GM23338 (cell line): ENCODE results near the gene IER5. TPM values are rescaled to one million over a fixed set of nuclear protein-coding genes. Genes with fewer than 3 reads are reported as not detected.

Experiments used
- ATAC-seq: fragments of 200-7000 bp; cut with Tn5 transposase; 3 replicates; pipeline ENCODE4 v1.9.1; 2020
- DNase-seq: peaks from one replicate; pipeline ENCODE4 v3.0.0-alpha.2; 2015; ENCODE audit warnings: low spot score
- H2AFZ ChIP-seq: fragments of 200-600 bp; sonication (generic); 2 replicates; pipeline ENCODE4 v1.8.0; 2016; ENCODE audit warnings: antibody characterized with exemption, mild to moderate bottlenecking, moderate library complexity
- H3F3A ChIP-seq: fragments of 200-600 bp; sonication (generic); replicated peaks from 2 replicates; pipeline ENCODE4 v1.8.0; 2017; ENCODE audit warnings: antibody characterized with exemption, mixed run types, low read depth
- H3K27ac ChIP-seq: fragments of 200-600 bp; sonication (generic); 2 replicates; pipeline ENCODE4 v1.6.1; 2016; ENCODE audit warnings: low read depth
- H3K27me3 ChIP-seq: fragments of 200-600 bp; sonication (generic); 2 replicates; pipeline ENCODE4 v1.8.0; 2016; ENCODE audit warnings: mild to moderate bottlenecking, mixed run types, moderate library complexity; ENCODE audit not compliant: insufficient read depth
- H3K36me3 ChIP-seq: fragments of 200-600 bp; sonication (generic); 2 replicates; pipeline ENCODE4 v1.8.0; 2016; ENCODE audit warnings: mild to moderate bottlenecking; ENCODE audit not compliant: insufficient read depth
- H3K4me1 ChIP-seq: fragments of 200-600 bp; sonication (generic); 2 replicates; pipeline ENCODE4 v1.8.0; 2016; ENCODE audit warnings: mild to moderate bottlenecking, moderate library complexity; ENCODE audit not compliant: insufficient read depth
- H3K4me2 ChIP-seq: fragments of 200-600 bp; sonication (generic); 2 replicates; pipeline ENCODE4 v1.7.1; 2017; ENCODE audit warnings: mixed run types
- H3K4me3 ChIP-seq: fragments of 200-600 bp; sonication (generic); 2 replicates; pipeline ENCODE4 v1.6.1; 2016; ENCODE audit warnings: mixed run types
- H3K79me2 ChIP-seq: fragments of 200-600 bp; sonication (generic); replicated peaks from 2 replicates; pipeline ENCODE4 v1.8.0; 2017; ENCODE audit warnings: mild to moderate bottlenecking; ENCODE audit not compliant: insufficient read depth
- H3K9me2 ChIP-seq: fragments of 200-600 bp; sonication (generic); 2 replicates; pipeline ENCODE4 v1.8.0; 2017; ENCODE audit not compliant: insufficient read depth
- H4K20me1 ChIP-seq: fragments of 200-600 bp; sonication (generic); replicated peaks from 2 replicates; pipeline ENCODE4 v1.8.0; 2017; ENCODE audit warnings: mild to moderate bottlenecking; ENCODE audit not compliant: insufficient read depth
- H3K27ac Mint-ChIP-seq: 2 replicates; pipeline ENCODE4 v1.8.0; 2020; ENCODE audit warnings: inconsistent platforms, mild to moderate bottlenecking, moderate library complexity, mixed read lengths
- H3K27me3 Mint-ChIP-seq: 3 replicates; pipeline ENCODE4 v1.8.0; 2022; ENCODE audit warnings: low read depth, mild to moderate bottlenecking, moderate library complexity, mixed read lengths, inconsistent platforms; ENCODE audit not compliant: insufficient read depth, poor library complexity
- H3K36me3 Mint-ChIP-seq: 3 replicates; pipeline ENCODE4 v1.8.0; 2021; ENCODE audit warnings: low read depth, mild to moderate bottlenecking, inconsistent platforms, moderate library complexity, mixed read lengths
- H3K4me1 Mint-ChIP-seq: 3 replicates; pipeline ENCODE4 v1.8.0; 2020; ENCODE audit warnings: mild to moderate bottlenecking, inconsistent platforms, mixed read lengths
- H3K4me3 Mint-ChIP-seq: 3 replicates; pipeline ENCODE4 v1.8.0; 2021; ENCODE audit warnings: moderate library complexity, mild to moderate bottlenecking, inconsistent platforms, mixed read lengths
- H3K9me3 Mint-ChIP-seq: 3 replicates; pipeline ENCODE4 v1.8.0; 2020; ENCODE audit warnings: moderate library complexity, mild to moderate bottlenecking, inconsistent platforms, mixed read lengths
- CREB1 ChIP-seq: fragments of 250-450 bp; sonication (Bioruptor Pico); IDR thresholded peaks from 2 replicates; pipeline ENCODE4 v1.5.0; 2020; ENCODE audit warnings: low read depth, mild to moderate bottlenecking, moderate library complexity
- CTCF ChIP-seq, 2 experiments: fragments of 200-600 bp in 1 of 2; sonication (generic) in 1 of 2; conservative IDR thresholded peaks; 2 replicates each; pipeline versions ENCODE4 v1.5.1 to v1.6.1; 2016 to 2017; ENCODE audit warnings: antibody characterized with exemption in 2 of 2, low read depth in 2 of 2, mild to moderate bottlenecking in 2 of 2, moderate library complexity in 1 of 2
- EZH2 ChIP-seq: fragments of 200-600 bp; sonication (generic); IDR thresholded peaks from one replicate; pipeline ENCODE4 v1.8.0; 2017; ENCODE audit warnings: antibody characterized with exemption, mild to moderate bottlenecking, low read depth; ENCODE audit not compliant: unreplicated experiment
- EZH2phosphoT487 ChIP-seq: fragments of 200-600 bp; sonication (generic); IDR thresholded peaks from one replicate; pipeline ENCODE4 v1.8.1; 2018; ENCODE audit warnings: antibody characterized with exemption; ENCODE audit not compliant: unreplicated experiment
- JUNB ChIP-seq: IDR thresholded peaks from one replicate; pipeline ENCODE4 v1.6.1; 2016; ENCODE audit warnings: antibody characterized with exemption; ENCODE audit not compliant: unreplicated experiment
- NANOG ChIP-seq: IDR thresholded peaks from 2 replicates; pipeline ENCODE4 v1.6.1; 2016; ENCODE audit warnings: antibody characterized with exemption, borderline replicate concordance
- POLR2AphosphoS5 ChIP-seq: IDR thresholded peaks from 2 replicates; pipeline ENCODE4 v1.6.1; 2016; ENCODE audit warnings: antibody characterized with exemption, low read depth
- REST ChIP-seq: IDR thresholded peaks from one replicate; pipeline ENCODE4 v1.6.1; 2018; ENCODE audit warnings: antibody characterized with exemption; ENCODE audit not compliant: unreplicated experiment
- STAT1 ChIP-seq: IDR thresholded peaks from one replicate; pipeline ENCODE4 v1.6.1; 2016; ENCODE audit warnings: antibody characterized with exemption; ENCODE audit not compliant: unreplicated experiment
- ZNF114 ChIP-seq: fragments of 250-450 bp; sonication (Bioruptor Pico); IDR thresholded peaks from 2 replicates; pipeline ENCODE4 v1.5.0; 2020; ENCODE audit warnings: mild to moderate bottlenecking, moderate library complexity
- ZNF331 ChIP-seq: fragments of 250-450 bp; sonication (Bioruptor Pico); IDR thresholded peaks from 2 replicates; pipeline ENCODE4 v1.5.0; 2020; ENCODE audit warnings: low read depth, mild to moderate bottlenecking, moderate library complexity
- ZNF462 ChIP-seq: fragments of 250-450 bp; sonication (Bioruptor Pico); IDR thresholded peaks from 2 replicates; pipeline ENCODE4 v1.5.0; 2020; ENCODE audit warnings: mild to moderate bottlenecking, moderate library complexity
- polyA plus RNA-seq: library from polyadenylated mRNA; unstranded; fragments of >200 nt; fragmentation: Nextera tagmentation; extraction: Ambion mirVana; gene quantifications from 2 replicates; pipeline ENCODE4 v1.2.1, GENCODE V29; 2016
- total RNA-seq: library from RNA; depleted of rRNA; stranded (reverse); fragments of >200 nt; shearing (Covaris generic); gene quantifications from 2 replicates; pipeline ENCODE4 v1.2.3, GENCODE V29; 2014

IER5 gene
- total and polyA plus RNA-seq, 2 experiments from 2014 or later, result 3.8 to 9.5 TPM

- no peak for TF ChIP-seq STAT1
These were observed at the start of gene IER5 (continued) for GRCh38 chr1:181088079-181089016.

- H3K36me3 Mint-ChIP-seq, result no peaks in the 10 kb centered on the region
- Histone ChIP-seq H3K79me2 (no peaks in the 10 kb centered on the region), H3K27ac (no peak overlapping the region)
- TF ChIP-seq EZH2, result no peak
- no peak for TF ChIP-seq CREB1 (CRISPR knock-in tag)
- TF ChIP-seq ZNF462, result no peak
- TF ChIP-seq ZNF331 (CRISPR knock-in tag), result no peak
- no peak for TF ChIP-seq CTCF (conservative IDR thresholded peaks at IDR 0.05; ENCODE audit: low read depth in 2 of 2)
- no peak for TF ChIP-seq ZNF114 (CRISPR knock-in tag)
- TF ChIP-seq STAT1, result no peak
- TF ChIP-seq JUNB, result no peak
- TF ChIP-seq NANOG, result no peak
- TF ChIP-seq REST, result no peak
- TF ChIP-seq EZH2phosphoT487, result no peak
- no peak for TF ChIP-seq POLR2AphosphoS5
These were observed 48.1 kb upstream of the IER5 start for GRCh38 chr1:181040284-181040865.

More at GRCh38 chr1:181040284-181040865, 48.1 kb upstream of the IER5 start:
- peaks cover 1% of the 10 kb centered on the region for H3K27me3 Mint-ChIP-seq
- Histone ChIP-seq H3K36me3 (no peaks in the 10 kb centered on the region), H3K4me2 (no peak overlapping the region), H4K20me1 (no peaks in the 10 kb centered on the region), H2AFZ (no peak overlapping the region; the same call in 1 of the 2 replicates), H3F3A (no peaks in the 10 kb centered on the region), H3K9me2 (no peaks in the 10 kb centered on the region), H3K27me3 (no peaks in the 10 kb centered on the region), H3K4me3 (no peak overlapping the region), H3K4me1 (peaks cover 4% of the 10 kb centered on the region; the same call in 1 of the 2 replicates)
- no peak overlapping the region for H3K27ac Mint-ChIP-seq
- H3K4me1 Mint-ChIP-seq, result peaks cover 8% of the 10 kb centered on the region; the same call in 2 of the 3 replicates
- no peak for ATAC-seq
- H3K9me3 Mint-ChIP-seq, result no peaks in the 10 kb centered on the region; the same call in 1 of the 3 replicates
- no peak for DNase-seq
- H3K4me3 Mint-ChIP-seq, result no peak overlapping the region
